ENCODE data around the gene DNAJB8.

The DNAJB8 gene

DNA sequence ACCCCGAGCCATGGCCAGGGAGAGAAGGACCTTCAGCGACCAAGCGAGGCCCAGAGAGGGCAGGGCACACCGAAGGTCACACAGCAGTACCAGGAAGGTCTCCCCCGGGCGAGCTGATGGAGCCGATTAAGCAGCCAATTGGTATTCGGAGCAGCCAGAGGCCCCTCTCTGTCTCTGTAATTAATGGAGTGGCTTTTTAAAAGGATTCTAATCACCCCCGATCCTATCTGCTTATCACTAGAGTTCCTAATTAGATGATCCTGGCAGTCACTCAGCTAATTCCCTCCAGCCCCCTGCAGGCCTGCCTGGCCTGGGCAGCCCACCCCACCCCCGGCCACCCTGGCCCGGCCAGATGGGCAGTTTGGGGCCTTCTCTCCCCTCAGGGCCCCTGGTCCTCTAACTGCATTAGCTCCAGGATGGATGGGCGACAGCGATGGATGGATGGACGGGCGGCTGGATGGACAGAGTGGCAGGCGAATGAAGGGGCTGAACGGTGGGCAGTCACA is 1.6 kb upstream of the DNAJB8 start:
- DNase-seq (ENCODE audit: low read depth in 3 of 3, low spot score in 1 of 3): no peak

DNA sequence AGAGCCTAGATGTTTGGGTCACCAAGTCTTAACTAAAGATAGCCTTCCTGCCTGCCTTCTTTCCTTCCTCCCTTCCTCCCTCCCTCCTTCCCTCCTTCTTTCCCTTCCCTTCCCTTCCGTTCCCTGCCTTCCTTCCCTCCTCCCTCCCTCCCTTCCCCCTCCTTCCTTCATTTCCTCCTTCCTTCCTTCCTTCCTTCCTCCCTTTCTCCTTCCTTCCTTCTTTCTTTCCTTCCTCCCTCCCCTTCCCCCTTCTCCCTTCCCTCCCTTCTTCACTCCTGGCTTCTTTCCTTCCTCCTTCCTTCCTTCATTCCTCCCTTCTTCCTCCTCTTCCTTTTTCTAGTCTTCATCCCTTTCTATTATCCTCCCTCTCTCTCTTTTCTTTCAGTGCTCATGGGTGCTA is 2.0 kb downstream of the DNAJB8 start:
- no peak for DNase-seq (ENCODE audit: low read depth in 3 of 3, low spot score in 1 of 3)

DNA sequence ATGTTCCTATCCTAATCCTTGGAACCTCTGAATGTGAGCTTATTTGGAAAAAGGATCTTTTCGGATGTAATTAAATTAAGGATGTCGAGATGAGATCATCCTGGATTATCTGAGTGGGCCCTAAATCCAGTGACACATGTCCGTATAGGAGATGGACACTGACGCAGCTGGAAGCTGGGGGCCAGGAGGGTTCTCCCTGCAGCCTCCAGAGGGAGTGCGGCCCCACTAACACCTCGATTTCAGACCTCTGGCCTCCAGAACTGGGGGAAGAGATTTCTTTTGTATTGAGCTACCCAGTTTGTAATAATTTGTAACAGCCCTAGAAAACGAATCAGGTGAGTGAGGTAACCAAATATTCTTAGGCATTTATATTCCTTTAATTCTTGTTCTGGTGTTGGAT is 2.5 kb downstream of the DNAJB8 start:
- no peak for DNase-seq (ENCODE audit: low read depth in 3 of 3, low spot score in 1 of 3)

DNA sequence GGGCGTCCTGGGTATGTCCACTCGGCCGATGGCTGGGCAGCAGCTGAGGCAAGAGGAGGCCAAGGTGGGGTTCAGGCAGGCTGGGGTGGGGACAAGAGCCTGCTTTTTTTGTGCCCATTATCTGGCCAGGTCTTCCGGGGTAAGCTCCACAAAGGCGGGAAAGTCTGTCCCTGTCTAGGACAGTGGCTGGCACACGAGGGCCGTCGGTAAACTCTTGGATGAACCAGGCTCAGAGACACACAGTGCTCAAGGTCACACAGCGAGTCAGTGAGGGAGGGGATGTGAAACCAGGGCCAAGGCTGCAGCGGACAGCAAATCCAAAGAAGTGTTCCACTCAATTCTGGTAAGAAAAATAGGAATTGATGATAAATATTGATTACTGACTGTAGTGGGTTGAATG is 2.9 kb downstream of the DNAJB8 start:
- DNase-seq (ENCODE audit: low read depth in 3 of 3, low spot score in 1 of 3): no peak

DNA sequence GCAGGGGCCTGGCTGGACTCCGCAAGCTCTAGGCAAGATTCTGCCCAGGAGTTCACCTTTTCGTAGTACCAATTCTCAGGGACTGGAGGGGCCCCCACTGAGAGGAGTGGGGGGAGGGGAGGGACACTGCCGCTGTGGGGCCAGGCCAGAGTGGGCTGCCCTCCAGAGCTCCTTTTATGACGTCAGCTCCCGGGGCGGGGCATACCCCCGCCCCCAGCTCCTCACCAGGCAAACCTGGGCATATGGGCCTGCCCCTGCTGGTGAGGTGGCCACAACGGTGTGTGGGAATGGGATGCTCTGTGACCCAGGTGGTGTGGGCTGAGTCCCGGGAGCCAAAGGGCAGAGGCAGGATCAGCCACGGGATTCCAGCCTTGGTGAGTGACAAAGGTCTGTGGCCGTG is 3.3 kb downstream of the DNAJB8 start:
- no peak for DNase-seq (ENCODE audit: low read depth in 3 of 3, low spot score in 1 of 3)

DNA sequence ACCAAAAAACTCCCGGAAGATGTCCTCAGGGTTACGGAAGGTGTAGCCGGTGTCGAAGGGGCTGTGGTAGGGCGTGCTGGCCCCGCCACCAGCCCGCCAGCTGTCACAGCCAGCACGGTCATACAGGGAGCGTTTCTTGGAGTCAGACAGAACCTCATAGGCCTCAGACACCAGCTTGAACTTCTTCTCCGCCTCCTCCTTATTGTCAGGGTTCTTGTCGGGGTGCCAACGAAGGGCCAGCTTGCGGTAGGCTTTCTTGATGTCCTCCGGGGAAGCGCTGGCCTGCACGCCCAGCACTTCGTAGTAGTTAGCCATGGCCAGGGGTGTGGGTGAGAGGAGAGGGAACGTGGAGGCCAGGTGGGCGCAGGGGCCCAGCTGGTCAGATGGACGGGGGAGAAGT is 3.8 kb downstream of the DNAJB8 start:
- DNase-seq (ENCODE audit: low read depth in 3 of 3, low spot score in 1 of 3): no peak

DNA sequence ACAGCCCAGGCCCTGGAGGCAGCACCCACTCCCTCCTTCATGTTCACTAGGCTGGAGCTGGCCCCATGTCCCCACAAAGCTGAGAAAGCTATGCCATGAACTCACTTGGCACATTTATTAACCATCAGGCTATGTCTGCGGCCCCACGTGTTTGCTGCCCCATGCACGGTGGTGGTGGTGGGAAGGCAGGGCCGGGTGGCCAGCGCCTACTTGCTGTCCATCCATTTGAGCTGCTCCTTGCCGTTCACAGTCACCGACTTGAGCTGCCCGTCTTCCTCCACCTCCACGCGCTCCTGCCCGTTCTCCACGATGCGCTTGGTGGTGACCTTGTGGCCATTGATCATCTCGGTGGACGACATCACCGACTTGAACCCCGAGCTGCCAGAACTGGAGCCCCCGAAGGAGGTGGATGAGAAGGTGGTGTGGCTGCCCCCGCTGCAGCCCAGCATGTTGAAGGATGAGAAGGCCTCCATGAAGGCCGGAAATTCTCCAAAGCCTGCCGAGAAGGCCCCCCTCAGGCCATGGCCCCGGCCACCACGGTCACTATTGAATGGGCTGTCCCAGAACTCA is 4.3 kb downstream of the DNAJB8 start:
- no peak for DNase-seq (ENCODE audit: low read depth in 3 of 3, low spot score in 1 of 3)

DNA sequence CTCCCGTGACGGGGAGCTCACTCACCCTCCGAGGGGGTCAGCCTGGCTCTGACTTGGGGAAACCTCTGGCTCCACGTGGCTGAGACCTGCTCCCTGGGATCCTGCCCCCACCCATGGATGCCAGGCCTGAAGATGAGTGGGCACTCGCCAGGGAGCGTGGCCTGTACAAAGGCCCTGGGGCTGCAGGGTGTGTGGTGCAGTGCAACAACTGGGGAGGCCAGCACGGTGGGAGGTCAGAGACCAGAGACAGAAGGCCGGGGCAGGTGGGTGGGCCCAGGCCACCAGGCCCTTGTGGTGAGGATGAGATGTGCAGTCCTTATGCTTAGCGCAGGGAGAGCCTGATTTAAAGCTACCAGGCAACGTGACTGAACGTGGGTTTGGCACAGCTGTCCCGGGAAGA is 5.0 kb downstream of the DNAJB8 start:
- DNase-seq (ENCODE audit: low read depth in 3 of 3, low spot score in 1 of 3): no peak

DNA sequence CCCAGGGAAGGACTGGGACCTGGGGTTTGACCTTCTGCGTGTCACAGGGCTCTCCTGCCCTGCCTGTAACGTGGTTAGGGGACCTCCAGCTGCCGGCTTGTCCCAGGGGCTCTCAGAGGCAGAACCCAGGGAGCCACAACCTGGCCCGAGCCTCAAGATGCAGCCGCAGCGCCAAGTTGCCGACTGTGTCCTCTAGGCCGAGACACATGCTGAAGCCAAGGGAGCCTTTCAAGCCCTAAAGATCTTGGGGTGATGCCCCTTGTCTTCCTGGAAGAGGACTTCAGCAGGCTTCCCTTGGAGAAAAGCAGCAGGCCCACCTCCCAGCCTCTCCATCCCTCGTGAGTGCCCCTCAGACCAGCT is 7.2 kb downstream of the DNAJB8 start:
- DNase-seq (ENCODE audit: low read depth in 3 of 3, low spot score in 1 of 3): no peak

DNA sequence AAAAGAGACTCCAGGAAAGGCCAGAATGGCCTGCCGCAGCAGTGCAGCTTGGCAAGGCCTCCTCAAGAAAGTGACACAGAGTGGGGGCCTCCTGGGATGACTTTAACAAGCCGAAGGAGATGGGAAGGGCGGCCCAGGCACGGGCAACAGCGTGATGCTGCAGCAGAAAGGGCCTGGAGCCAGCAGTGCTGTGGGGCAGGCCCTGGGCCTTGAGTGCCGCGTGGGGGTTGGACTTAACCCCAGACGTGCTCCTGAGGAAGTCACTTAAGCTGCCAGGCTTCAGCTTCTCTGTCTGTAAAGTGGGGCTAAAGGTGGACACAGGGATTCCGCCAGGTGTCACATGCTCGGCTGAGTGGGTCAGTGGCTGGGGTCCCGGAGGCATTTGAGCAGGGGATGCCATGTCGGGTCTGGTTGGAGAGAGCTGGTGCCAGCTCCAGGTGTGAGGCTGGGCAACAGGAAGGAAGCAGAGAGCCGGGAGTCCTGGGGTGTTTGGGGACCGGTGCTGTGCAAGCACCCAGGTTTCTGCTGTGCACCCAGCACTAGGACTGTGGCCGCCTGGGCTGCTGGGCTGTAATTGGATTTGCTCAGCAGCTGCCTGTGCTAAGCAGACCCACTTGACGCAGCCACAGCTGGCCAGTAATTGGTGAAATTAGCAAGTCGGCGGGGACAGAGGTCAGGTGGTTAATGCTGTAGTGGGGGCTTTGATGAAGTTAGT is 7.8 kb downstream of the DNAJB8 start:
- no peak for DNase-seq (ENCODE audit: low read depth in 3 of 3, low spot score in 1 of 3)

DNA sequence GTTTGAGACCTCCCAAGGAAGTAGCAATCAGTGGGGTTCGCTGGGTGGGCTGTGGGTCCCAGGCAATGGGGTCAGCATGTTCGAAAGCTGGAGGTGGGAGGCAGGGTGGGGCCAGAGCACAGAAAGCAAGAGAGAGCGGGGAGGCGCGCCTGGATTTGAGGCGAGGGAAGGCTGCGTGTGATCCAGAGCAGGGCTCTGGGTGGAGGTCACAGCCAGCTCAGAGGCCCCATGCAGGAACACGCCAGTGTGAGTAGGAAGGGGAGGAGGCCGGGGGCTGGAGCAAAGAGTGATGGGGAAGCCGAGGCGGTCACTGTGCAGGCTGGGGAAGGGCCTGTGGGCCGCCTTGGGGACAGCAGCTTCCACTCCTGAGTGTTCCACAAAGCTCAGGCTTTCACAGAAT is 8.8 kb downstream of the DNAJB8 start:
- DNase-seq (ENCODE audit: low read depth in 3 of 3, low spot score in 1 of 3): no peak

DNA sequence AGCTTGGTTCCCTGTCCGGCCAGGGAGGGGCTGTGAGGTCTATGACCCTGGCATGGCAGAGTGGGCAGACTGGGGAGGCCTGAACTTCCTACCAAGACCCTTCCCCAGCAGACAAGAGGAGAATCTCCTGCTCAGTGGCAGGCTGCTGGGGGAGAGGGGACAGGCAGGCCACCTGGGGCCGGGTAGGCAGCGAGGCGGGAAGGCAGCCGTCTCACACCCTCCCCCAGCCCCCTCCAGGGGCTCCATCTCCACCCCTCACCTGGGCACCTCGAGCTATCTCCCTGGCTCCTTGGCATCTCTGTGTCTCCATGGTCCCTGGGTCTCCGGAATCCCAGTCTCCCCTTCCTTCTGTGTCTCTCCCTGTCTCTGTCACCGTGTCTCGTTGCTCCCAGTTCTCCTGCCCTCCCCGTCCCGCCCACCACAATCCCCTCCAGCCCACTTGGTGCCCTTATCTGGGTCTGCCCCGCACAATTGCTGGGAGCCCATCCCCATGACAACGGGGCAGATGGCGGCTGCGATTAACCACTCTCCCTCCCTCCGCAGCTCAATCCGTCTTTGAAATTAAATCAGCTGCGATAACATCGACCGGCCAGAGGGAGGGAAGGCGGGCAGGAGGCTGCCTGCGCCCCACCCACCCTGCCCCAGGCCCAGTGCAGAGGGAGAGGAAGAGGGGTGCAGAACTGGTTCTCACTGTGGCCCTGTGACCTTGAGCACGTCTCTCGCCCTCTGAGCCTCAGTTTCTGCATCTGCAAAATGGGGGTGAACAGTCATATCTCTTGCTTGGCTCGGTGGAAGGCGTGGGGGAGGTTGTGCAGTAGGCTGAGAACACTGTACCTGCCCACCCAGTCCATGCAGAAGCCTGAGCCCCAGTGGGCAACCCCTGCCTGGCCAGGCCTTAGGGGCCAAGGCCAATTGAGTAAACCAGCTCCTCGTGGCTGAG is 9.6 kb downstream of the DNAJB8 start:
- DNase-seq (ENCODE audit: low read depth in 3 of 3, low spot score in 1 of 3): no peak

DNA sequence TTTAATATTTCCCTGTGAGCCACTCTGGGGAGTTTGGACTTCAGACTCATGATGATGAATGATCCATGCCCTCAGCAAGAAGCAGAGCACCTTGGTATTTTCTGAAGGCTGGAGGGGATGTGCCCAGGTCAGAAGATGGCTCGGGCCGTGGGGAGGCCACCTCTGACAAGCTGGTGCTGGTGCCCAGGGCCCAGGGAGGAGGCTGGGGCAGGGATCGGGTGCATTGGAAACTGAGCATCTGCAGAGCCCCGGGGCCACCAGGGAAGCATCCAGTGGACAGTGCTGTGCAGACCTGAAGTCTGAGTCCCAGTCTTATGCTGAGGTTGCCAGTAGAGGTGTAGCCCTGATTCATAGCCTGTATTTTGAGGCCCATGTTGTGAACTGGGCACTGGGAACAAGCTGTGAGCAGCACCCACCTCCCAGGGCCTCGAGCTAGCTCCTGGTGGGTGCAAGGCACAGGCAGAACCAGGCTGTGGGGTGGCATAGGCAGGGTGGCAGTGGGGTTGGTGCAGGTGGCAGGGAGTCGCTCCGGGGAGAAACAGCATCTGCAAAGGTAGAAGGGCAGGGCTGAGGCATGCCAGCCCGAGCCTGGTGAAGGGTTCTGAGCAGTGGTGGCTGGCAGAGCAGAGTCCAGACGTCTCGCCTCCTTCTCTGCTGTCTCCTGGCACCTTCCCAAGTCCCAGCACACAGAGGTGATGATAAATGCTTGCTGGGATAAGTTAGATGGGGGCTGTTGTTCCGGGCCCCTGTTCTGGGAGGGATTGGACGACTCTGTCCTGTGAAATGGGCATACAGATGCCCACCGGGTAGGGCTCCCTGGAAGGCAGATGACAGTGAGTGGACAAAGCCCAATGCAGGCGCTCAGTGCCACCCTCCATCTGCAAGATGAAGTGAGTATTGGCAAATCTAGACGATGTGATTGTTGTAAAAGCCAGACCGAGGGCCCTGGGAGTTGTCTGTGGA is 10.6 kb downstream of the DNAJB8 start:
- DNase-seq (ENCODE audit: low read depth in 3 of 3, low spot score in 1 of 3): no peak

DNA sequence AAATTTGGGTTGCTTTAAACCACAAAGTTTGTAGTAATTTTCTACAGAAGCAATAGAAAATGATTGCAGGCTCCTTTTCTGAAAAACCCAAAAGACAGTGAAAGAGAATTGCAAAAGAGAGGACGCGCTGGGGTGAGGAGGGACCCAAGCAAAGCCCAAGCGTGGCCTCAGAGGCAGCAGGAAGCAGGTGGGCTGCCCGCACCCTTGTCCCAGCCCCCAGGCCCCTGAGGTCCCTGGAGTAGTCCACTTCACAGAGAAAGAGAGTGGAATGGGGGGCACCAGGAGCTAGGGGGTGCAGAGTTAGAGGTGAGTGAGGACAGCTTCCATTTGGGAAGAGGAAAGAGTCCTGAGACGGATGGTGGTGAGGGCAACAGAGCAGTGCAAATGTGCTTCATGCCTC is 11.6 kb downstream of the DNAJB8 start:
- DNase-seq (ENCODE audit: low read depth in 3 of 3, low spot score in 1 of 3): no peak

DNA sequence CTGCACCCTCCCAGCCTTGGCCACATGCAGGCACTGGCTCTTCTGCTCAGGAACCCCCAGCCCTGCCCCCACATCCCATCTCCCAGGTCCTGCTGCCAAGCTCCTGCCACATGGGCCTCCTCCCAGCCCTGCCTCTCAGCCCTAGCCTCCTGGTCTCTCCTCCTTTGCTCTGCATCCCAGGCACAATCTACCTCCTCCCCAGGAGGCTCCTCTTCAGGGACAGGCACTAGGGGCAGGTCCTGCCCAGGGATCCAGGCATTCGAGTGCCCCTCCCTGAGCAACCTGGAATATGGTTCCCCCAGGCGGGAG is 12.4 kb downstream of the DNAJB8 start:
- DNase-seq (ENCODE audit: low read depth in 3 of 3, low spot score in 1 of 3): no peak

DNA sequence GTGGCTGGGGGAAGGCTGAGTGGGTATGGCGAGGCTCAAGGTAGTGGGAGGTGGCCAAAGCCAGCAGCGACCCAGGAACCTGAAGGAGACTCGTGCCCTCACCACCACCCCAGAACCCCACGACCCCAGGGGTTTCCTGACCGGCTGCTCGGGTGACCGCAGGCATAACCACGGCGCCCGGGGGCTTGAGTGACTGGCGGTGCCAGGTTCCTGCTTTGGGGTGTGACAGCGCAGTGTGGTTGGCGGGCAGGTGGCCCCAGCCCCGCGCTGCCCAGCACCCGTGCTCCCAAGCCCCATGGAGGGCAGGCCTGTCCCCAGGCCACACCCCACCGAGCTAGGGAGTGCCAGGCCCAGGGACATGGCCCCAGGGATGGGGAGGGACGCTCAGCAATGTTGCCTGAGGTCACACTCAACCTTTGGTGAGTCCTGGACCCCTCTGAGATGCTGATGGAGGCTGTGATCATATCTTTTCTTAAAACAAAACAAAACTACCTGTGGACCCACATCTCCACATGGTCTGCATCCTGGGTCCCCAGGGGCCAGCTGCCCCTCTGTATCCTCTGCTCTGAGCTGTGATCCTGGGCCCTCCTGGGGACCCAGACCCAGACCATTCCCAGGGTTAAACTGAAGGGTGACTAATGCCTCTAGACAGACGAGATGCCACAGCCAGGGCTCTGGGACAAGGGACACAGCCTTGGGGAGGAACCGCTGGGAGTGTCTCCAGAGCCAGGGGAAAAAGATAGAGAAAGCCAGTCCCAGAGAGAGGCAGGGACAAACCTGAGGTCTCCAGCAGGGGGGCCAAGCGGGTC is 13.0 kb downstream of the DNAJB8 start:
- DNase-seq (ENCODE audit: low read depth in 3 of 3, low spot score in 1 of 3): no peak

DNA sequence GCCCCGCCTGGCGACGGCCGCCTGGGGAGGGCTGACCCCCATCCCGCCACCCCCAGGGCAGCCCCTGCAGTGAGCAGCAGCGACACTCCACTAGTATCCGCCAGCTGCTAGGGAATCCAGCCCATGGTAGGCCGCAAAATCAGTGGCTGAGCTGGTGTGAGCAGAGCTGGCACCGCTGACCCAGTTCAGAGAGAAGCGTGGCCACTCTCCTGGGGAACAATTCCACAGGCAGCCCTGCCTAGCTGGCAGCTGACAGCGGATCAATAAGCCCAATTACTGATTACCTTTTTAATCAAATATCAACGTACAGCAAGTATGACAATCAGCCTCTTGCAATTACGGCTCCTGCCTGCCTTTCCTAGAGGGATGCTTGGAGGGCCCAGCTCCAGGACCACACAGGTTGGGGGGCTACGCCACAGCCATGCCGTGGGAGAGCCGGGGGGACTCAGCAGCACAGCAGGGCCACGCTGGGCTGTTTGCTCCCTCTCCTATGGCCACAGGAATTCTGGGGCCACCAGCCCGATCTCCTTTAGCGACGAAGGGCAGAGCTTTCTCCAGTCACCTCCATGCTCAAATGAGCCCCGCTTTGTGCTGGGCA is 13.9 kb downstream of the DNAJB8 start:
- DNase-seq (ENCODE audit: low read depth in 3 of 3, low spot score in 1 of 3): no peak

DNA sequence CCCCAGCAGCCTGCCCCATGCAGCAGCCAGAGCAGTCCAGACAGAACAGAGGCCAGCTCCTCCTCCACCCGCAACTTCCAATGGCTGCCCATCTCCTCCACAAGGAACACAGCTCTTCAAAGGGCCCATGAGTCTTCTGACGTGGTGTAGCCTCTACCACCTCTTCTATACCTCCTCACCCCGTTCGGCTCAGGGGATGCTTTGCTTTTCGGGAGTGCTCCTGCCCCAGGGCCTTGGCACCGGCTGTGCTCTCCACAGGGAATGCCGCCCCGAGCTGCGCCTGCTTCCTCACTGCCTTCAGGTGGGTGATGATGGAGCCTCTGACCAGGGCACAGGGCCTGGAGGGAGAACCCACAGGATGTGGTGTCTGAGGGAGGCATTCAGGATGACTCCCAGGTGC is 14.6 kb downstream of the DNAJB8 start:
- no peak for DNase-seq (ENCODE audit: low read depth in 3 of 3, low spot score in 1 of 3)

DNA sequence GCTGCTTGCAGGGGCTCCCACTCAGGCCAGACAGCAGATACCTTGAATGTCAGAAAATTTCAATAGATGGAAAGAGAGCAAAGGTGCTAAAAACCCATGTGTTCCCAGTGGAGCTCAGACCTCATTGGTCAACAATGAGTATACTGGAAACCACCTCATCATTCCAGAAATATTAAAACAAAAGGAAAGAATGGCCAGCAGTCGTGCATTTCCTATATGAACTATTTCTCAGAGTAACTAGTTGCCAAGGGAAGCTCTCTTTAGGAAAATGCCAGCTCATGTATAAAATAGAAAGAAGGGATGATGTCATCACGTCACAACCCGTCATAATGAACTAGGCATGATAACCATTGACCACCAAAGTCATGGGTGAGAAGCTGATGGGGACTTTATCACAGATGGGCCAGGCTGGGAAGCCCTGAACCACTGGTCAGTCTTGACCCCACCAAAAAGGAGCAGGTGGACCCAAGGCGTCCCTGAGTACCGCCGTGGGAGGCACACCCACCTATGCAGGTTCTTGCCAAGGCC is 17.5 kb downstream of the DNAJB8 start:
- no peak for DNase-seq (ENCODE audit: low read depth in 3 of 3, low spot score in 1 of 3)

DNA sequence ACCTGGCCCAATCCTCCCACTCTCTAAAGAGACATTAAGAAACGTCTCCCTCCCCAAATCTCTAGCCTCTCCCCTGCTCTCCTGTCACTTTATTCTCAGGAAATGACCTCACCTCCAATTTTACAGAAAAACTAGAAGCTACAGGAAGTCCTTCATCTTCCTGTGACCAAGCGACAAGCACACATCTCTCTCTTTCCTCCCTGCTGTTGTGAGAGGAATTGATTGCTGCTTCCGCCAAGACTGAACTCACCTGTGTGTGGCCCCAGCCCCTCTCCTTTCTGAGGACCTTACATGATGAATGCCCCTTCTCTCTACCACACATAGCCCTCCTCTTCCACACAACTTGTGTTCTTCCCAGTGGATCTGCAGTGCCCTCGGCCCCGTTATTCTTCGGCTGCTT is 18.2 kb downstream of the DNAJB8 start:
- DNase-seq (ENCODE audit: low read depth in 3 of 3, low spot score in 1 of 3): no peak

Data from stimulated activated CD4-positive, alpha-beta T cell treated with anti-CD3 and anti-CD28 coated beads, TNF-alpha, amount 100 ng/mL, for 1 hour (primary cell).